Right ventricle myocardium inferior (tissue), 1 donor: ENCODE results near the gene VASH2. TPM values are rescaled to one million over a fixed set of nuclear protein-coding genes. Genes with fewer than 3 reads are reported as not detected.
"Not testable (repeated sequence)": the region's sequence is repeated elsewhere in the genome, so short reads cannot be mapped to it uniquely, and the experiment has no call there.

Source experiments
- ATAC-seq: fragments of 200-7000 bp; cut with Tn5 transposase; one replicate; pipeline ENCODE4 v1.9.1; 2020; ENCODE audit warnings: mild to moderate bottlenecking, moderate library complexity
- DNase-seq: peaks from one replicate; pipeline ENCODE4 v3.0.0; 2021; ENCODE audit errors: missing footprints
- intact Hi-C: fragments of 100-400 bp; cut with DNase I; formaldehyde crosslinking; loops from one replicate; pipeline ENCODE4 v1.11.0; 2022
- total RNA-seq: library from RNA; stranded (reverse); fragmentation: NEBNext Ultra II Directional; extraction: Animal tissue kit (Norgen Biotek cat#: 25700); gene quantifications from one replicate; pipeline ENCODE4 v1.2.1, GENCODE V29; 2021
- donor health status: DM: no; HTN: yes; CAD: no; lungs with severe emphysema.

Gene VASH2
- total RNA-seq, 1 donor from 2014 or later: 1.4 TPM

DNA sequence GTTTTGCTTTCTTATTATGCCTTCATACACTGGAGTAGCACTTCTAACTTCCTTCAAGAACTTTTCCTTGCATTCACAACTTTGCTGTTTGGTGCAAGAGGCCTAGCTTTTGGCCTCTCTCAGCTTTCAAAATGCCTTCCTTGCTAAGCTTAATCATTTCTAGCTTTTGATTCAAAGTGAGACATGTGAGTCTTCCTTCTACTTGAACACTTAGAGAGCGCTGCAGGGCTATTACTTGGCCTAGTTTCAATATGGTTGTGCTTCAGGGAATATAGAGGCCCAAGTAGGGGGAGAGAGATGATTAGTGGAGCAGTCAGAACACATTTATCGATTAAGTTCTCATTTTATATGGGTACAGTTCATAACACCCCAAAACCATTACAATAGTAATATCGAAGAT is 52.9 kb downstream of the VASH2 start:
- no peak for ATAC-seq
- intact Hi-C loops: no loop called here

DNA sequence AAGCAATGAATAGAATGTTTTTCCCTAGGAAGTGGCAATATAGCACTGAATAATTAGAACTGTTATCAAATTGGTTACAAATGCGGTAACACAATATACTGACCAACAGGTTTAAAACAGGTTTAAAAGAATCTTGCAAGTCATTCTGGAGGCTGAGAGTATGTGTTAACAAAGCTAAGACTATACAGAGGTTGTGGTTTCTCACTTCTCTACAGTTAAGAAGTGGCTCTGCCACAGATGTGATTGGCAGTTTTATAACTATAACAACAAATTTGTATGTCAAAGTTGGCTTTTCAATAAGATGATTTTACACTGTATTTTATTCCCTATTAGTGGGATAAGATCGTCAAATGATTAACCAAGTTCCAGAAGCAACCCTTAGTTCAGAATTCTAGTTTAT is 58.2 kb downstream of the VASH2 start:
- DNase-seq (no peak), ATAC-seq (no peak)
- intact Hi-C loops: no loop called here

More for the DNA sequence above, 52.9 kb downstream of the VASH2 start:
- DNase-seq: no peak

DNA sequence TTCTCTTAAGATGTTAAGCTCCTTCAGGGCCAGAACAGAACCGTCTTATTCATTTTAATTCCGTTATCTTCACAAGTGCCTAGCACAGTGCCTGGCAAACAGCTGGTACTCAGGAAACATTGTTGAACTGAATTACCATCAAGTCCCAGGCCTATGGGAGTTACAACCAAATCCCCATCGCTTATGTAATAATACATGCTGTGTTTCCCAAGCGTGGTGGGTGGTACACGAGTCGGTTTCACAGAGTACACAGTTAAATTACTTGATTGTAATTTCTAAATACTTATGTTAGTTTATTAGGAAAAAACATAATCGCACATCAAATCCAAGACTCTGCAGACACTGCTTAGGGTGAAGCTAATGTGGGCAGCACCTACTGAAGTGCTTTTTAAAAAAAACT is 64.3 kb downstream of the VASH2 start:
- intact Hi-C loops: loop anchor here (5.0 kb wide), 1 partner anchor 38 kb away; the partner anchor contains the start of gene RPS6KC1
- DNase-seq (no peak), ATAC-seq (no peak)

DNA sequence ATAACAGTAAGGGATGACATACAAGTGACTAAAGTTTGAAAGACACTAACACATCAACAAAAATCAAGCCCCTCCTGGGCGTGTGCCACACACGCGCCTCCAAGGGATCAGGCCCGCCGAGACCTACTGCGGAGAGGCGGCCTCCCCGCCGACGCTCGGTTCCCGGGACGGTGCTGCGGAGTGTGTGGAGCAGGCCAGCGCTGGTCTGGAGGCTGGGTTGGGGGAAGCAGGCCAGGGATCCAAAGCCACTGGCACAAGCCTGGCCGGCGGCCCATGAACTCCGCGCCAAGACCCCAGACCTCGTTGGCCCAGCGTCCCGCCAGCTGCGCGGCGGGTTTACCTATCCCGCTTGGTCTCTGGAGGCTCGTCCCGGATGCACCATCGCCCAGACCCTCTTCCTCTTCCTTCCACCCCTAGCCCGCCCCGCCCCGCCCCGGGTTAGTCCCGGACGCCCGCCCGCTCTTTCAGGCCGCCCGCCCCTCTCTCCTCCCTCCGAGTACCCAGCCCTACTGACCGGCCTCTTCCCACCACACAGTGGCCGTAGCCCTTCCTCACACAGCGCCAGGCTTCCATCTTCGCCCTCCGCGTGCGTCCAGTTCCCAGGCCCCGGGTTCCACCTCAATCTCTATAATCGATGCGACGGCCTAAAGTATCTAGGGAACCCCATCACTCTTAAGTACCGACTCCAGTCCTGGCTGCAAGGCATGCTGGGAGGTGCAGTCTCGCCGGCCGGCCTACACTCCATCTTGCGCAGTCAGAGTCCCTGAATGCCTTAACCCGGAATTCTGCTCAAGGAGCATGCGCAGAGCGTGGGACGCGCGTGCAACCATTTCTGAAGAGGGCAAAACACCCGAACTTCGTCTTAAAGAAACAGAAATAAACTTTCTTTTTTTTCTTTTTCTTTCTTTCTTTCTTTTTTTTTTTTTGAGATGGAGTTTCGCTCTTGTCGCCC is 65.0 kb downstream of the VASH2 start, which contains the start of gene ANGEL2:
Gene ANGEL2, minus strand, starts transcription at position 769 of the 952 bp plus-strand sequence. Its CDS starts 196 bp downstream, at position 573.
- intact Hi-C loops: loop anchor here (5.0 kb wide), 1 partner anchor 37 kb away; the partner anchor contains the start of gene RPS6KC1
- ATAC-seq (peak; percentile 99), DNase-seq (peak; percentile 98)

DNA sequence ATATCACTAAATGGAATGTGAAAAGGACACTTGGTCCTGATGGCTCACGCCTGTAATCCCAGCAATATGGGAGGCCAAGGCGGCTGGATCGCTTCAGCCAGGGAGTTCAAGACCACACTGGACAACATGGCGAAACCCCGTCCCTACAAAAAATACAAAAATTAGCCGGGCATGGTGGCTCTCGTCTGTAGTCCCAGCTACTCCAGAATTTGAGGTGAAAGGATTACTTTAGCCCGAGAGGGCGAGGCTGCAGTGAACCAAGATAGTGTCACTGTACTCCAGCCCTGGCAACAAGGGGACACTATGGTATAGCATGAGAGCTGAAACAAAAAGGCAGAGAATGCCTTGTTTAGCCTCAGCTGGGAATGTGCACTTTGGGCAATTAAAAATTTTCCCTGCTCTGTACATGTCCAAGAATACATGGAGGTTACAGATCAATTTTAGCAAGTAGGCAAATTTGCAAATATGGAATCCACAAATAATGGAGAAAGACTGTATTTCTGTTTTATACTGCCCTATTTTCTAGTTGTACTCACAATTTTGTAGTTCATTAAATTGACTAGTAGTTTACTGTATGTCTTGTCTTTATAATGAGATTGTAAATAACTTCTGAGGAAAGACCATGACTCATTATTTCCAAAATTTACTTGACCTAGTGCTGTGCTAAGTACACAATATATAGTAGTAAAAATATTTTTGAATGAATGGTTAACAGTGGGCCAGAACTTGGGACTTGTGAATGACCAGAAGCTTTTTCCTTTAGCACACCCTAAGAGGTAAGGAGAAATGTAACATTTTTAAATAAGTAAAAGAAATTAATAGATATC is 67.3 kb downstream of the VASH2 start:
- intact Hi-C loops: loop anchor here (5.0 kb wide), 1 partner anchor 35 kb away; the partner anchor contains the start of gene RPS6KC1
- DNase-seq: no peak
- ATAC-seq: no peak

DNA sequence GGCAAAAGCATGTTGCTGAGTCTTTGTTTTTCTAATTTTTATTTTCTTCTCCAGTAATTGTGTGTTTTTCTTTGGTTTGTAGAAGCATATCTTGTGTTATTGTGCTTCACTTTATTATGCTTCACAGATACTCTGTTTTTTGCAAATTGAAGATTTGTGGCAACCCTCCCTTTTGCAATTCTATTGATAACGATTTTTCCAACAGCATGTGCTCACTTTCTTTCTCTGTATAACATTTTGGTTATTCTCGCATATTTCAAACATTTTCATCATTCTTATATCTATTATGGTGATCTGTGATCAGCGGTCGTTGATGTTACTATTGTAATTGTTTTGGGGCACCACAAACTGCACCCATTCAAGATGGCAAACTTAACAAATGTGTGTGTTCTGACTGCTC is 69.1 kb downstream of the VASH2 start:
- DNase-seq (no peak), ATAC-seq (no peak)
- intact Hi-C loops: loop anchor here (5.0 kb wide), 1 partner anchor 33 kb away; the partner anchor contains the start of gene RPS6KC1

DNA sequence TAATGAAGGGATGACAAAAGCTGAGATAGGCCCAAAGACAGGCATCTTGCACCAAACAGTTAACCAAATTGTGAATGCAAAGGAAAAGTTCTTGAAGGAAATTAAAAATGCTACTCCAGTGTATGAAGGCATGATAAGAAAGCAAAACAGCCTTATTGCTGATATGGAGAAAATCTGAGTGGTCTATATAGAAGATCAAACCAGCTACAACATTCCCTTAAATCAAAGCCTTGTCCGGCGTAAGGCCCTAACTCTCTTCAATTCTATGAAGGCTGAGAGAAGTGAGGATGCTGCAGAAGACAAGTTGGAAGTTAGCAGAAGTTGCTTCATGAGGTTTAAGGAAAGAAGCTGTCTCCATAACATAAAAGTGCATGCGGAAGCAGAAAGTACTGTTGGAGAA is 69.7 kb downstream of the VASH2 start:
- intact Hi-C loops: no loop called here
- no peak for ATAC-seq
- DNase-seq: no peak

DNA sequence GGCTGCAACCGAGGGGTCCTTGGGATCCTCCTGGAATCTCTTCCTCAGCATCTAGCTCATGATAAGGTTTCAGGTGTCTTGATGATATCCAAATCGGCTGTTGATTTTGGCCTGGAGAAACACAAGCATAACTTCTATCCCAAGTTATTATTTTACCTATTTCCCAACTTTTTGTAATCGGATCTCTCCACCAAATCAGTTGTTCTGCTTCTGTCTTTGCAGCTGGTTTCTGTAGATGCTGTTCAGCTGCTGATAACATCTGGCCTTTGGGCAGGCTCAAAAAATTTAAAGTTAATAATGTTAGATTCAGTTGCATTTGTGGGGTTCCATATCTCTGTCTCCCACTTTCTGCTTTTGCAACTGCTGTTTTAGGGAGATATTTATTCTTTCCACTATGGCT is 76.7 kb downstream of the VASH2 start:
- DNase-seq, ATAC-seq, intact Hi-C loops: not testable (repeated sequence)

DNA sequence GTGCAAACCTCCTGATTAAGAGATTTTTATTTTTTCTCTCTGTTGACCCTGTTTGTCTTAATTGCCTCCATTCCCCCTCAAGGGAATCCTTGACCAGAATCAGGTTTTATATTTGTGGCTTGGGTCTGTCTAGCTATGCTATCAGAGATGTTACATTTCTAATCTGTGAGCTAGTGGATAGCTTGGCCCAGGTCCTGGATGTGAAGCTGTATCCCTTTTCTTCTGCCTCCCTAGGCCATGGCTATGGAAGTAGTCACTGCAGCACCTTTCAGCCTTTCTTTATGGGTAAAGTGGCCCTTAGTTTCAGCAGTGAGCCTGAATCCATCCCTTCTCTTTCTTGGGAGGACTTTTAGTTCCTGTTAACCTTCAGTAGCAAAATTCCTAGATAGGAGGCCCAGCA is 82.3 kb downstream of the VASH2 start:
- ATAC-seq: no peak
- DNase-seq: no peak
- intact Hi-C loops: no loop called here

DNA sequence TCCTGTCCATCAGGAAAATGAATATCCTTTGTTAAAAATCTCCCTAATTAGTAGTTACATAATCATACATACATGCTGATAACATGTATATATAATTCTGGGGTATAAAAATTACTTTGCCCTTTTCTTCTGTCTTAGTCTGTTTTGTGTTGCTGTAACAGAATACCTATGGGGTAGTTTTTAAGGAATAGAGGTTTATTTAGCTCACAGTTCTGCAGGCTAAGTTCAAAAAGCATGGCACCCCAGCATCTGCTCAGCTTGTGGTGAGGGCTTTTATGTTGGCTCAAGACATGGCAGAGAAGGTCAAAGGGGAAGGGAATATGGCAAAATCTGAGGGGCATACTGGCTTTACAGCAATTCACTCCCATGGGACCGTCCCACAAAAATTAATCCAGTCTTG is 84.4 kb downstream of the VASH2 start:
- DNase-seq: no peak
- intact Hi-C loops: no loop called here
- ATAC-seq: no peak

DNA sequence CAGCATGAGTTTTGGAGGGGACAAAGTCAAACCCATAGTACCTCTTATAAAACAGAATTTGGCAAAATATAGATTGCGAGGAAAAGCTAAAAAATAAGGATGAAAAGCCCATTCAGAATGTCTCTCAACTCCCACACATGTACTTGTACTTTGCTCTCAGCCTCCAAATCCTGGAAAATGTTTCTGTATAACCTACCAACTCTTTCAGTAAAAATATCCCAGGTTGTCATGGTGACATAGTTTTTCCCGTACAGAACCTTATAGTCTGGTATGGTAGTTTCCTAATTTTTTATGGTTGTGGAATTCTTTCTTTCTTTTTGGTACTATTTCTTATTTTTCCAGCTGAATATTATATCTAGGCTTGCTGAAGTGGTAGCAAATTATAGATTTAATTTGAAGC is 85.2 kb downstream of the VASH2 start:
- DNase-seq (no peak), ATAC-seq (no peak)
- intact Hi-C loops: no loop called here

Other genes with a start within 250 kb of the VASH2 start
- 26.7 TPM for gene NSL1, start 158.8 kb upstream of the VASH2 start, total RNA-seq
- 20.5 TPM for gene TATDN3, start 158.6 kb upstream of the VASH2 start, total RNA-seq
- gene SPATA45, start 102.9 kb upstream of the VASH2 start, total RNA-seq: not detected
- 1.5 TPM for gene FLVCR1, start 92.3 kb upstream of the VASH2 start, total RNA-seq
- gene ANGEL2, start 65.3 kb downstream of the VASH2 start, total RNA-seq: 14.3 TPM
- gene RPS6KC1, start 100.7 kb downstream of the VASH2 start, total RNA-seq: 10.8 TPM